Measurements from ENCODE around the gene TSPAN3. TPM values are rescaled to one million over a fixed set of nuclear protein-coding genes. Genes with fewer than 3 reads are reported as not detected.

Gene TSPAN3
- total RNA-seq, 4 donors from 2014 or later: 34.0 to 115 (median 93.0) TPM

DNA sequence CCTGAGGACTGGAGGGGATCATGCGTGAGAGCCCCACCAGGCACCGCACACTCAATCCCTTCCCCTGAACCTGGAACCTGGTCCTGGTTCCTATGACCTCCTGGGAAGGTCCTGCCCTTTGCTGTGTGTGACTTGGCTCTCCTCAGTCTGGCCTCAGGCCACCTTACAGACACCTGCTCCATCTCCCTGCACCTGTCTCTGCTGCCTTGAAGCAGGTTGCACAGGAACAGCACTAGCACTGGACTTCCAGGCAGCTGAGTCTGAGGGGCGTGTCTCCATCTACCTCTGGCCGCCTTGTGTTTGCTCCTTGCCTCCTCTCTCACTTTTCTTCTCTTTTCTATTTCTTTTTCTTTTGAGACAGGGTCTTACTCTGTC lies 60.6 kb downstream of the TSPAN3 start:
- H3K4me1 ChIP-seq: peaks cover 5% of the 10 kb centered on the region
- no peaks in the 10 kb centered on the region for H3K9me3 ChIP-seq
- TF ChIP-seq, protein P1, sequence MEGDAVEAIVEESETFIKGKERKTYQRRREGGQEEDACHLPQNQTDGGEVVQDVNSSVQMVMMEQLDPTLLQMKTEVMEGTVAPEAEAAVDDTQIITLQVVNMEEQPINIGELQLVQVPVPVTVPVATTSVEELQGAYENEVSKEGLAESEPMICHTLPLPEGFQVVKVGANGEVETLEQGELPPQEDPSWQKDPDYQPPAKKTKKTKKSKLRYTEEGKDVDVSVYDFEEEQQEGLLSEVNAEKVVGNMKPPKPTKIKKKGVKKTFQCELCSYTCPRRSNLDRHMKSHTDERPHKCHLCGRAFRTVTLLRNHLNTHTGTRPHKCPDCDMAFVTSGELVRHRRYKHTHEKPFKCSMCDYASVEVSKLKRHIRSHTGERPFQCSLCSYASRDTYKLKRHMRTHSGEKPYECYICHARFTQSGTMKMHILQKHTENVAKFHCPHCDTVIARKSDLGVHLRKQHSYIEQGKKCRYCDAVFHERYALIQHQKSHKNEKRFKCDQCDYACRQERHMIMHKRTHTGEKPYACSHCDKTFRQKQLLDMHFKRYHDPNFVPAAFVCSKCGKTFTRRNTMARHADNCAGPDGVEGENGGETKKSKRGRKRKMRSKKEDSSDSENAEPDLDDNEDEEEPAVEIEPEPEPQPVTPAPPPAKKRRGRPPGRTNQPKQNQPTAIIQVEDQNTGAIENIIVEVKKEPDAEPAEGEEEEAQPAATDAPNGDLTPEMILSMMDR (IDR thresholded peaks at IDR 0.05): no peak
- TF ChIP-seq POLR2AphosphoS5 (IDR thresholded peaks at IDR 0.05) (no peak), EP300 (IDR thresholded peaks at IDR 0.05) (no peak), POLR2A (IDR thresholded peaks at IDR 0.05) (no peak)
- no peaks in the 10 kb centered on the region for H3K27me3 ChIP-seq
- DNase-seq (ENCODE audit: low spot score in 2 of 2): no peak
- H3K27ac ChIP-seq: no peak overlapping the region
- 92% methylated on average over 4 of the region's 4 CpGs for WGBS
- no peaks in the 10 kb centered on the region for H3K36me3 ChIP-seq
- no peak overlapping the region for H3K4me3 ChIP-seq

DNA sequence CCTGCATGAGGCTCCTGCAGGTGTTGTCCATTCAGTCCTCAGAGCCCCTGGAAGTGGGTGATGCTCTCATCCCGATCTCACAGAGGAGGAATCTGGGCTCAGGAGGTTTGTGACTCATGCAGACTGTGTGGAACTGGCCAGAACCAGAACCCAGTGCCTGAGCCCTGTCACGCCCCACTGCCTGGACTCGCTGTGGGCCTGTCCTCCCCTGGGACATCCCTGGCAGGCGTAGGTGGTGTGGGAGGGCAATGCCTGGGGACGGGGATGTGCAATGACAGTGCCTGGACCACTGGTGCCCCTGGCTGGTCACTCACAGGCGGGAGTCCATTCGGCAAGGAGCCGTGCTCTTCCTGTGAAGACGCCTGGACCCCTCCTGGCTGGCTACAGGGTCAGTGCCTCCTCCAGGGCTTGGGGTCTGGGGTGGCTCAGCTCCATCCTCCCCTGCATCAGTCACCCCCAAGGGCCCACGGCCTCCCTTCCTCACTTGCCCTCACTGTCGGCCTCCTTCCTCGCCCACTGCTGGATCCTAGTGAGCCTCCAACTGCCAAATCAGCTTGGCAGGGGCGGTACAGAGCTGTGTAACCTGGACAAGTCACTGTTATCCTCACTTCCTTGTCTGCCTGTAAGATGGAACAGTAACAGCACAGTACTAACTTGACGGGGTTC lies 61.1 kb downstream of the TSPAN3 start:
- DNase-seq (ENCODE audit: low spot score in 2 of 2): no peak
- H3K27ac ChIP-seq: no peak overlapping the region
- no peaks in the 10 kb centered on the region for H3K9me3 ChIP-seq
- peaks cover 5% of the 10 kb centered on the region for H3K4me1 ChIP-seq
- no peaks in the 10 kb centered on the region for H3K27me3 ChIP-seq
- H3K4me3 ChIP-seq: no peak overlapping the region
- H3K36me3 ChIP-seq: no peaks in the 10 kb centered on the region
- WGBS: 81% methylated on average over 10 of the region's 14 CpGs
- TF ChIP-seq POLR2AphosphoS5 (IDR thresholded peaks at IDR 0.05): no peak
- TF ChIP-seq, protein P1 (IDR thresholded peaks at IDR 0.05): no peak

DNA sequence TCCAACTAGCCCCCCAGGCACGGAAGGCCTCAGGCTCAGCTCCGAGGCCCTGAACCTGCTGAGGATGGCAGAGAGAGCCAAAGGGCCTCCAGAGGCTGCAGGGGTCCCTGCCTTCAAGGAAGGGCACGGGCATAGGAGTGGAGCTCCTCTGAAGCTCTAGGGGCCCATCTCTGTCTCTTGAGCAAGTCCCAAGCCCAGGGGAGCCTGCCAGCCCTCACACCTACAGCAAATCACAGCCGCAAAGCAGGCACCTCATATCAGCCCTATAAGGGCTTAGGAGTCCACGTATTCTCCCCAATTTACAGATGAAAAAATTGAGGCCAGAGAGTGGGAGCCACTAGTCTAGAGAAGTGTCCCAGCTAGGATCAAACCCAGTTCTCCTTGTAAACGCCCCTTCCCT lies 61.7 kb downstream of the TSPAN3 start:
- peaks cover 4% of the 10 kb centered on the region for H3K4me1 ChIP-seq
- no peak overlapping the region for H3K4me3 ChIP-seq
- no peaks in the 10 kb centered on the region for H3K27me3 ChIP-seq
- WGBS: 81% methylated on average over 4 of the region's 6 CpGs
- H3K27ac ChIP-seq: no peak overlapping the region
- no peak for DNase-seq (ENCODE audit: low spot score in 2 of 2)
- H3K9me3 ChIP-seq: no peaks in the 10 kb centered on the region
- H3K36me3 ChIP-seq: no peaks in the 10 kb centered on the region
- TF ChIP-seq, protein P1 (IDR thresholded peaks at IDR 0.05): no peak
- no peak for TF ChIP-seq POLR2AphosphoS5 (IDR thresholded peaks at IDR 0.05)

DNA sequence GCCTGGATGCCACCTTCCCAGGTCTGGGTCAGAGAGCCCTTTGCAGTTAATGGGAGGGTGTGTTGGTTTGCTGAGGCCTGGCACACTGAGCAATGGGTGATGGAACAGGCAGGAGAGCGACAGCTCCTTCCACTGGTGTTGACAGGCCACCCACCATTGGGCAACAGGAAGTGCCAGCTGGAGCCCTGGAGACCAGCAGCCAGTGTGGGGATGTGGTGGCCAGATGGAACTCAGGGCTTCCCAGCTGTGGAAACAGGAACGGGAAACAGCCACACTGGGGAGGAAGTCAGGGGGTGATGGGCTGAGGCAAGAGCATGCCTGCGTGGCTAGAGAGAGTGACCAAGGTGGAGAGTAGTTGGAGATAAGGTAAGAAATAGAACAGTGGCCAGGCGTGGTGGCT lies 66.7 kb downstream of the TSPAN3 start:
- DNase-seq (ENCODE audit: low spot score in 2 of 2): no peak
- Histone ChIP-seq H3K27ac (no peak overlapping the region), H3K36me3 (no peaks in the 10 kb centered on the region), H3K4me3 (no peak overlapping the region), H3K4me1 (no peaks in the 10 kb centered on the region), H3K27me3 (no peaks in the 10 kb centered on the region), H3K9me3 (no peaks in the 10 kb centered on the region)
- TF ChIP-seq, protein P1 (IDR thresholded peaks at IDR 0.05): no peak
- peak in 1 of 3 donors; percentile 66 for TF ChIP-seq POLR2AphosphoS5 (IDR thresholded peaks at IDR 0.05)
- WGBS: 44% methylated on average over 3 of the region's 4 CpGs

DNA sequence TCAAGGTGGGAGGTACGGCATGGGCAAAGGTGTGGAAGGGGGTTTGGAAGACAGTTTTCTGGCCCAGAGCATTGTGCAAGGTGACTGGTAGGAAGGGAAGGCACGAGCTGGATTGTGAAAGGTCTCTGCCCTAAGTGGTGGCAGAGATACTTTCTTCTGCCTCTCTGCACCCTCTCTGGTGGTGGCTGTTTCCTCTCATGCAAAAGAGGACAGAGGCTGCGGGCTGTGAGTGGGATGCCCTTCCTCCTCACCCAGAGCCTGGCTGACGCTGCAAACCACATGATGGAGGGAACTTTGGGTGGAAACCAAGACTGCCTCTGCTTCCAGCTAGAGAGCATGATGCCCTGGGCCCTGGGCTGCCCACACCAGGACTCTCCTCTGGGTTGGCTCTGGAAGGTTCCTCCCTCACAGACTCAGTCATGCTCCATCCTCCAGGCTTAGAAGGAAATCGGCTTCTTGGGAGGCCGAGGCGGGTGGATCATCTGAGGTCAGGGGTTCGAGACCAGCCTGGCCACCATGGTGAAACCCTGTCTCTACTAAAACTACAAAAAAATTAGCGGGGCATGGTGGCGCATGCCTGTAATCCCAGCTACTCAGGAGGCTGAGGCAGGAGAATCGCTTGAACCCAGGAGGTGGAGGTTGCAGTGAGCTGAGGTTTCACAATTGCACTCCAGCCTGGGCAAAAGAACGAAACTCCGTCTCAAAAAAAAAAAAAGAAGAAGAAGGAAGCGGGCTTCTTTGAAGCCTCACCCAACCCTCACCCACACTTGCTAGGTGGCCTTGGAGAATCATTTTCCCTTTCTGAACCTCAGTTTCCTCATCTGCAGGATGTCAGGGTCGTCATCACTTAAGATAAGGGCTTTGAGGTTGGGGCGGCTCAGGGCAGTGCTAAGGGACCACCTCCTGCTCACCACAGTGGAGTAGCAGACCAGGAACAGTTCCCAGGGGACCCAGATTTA lies 67.7 kb downstream of the TSPAN3 start:
- 87% methylated on average over 14 of the region's 16 CpGs for WGBS
- TF ChIP-seq POLR2AphosphoS5 (IDR thresholded peaks at IDR 0.05) (no peak), POLR2A (IDR thresholded peaks at IDR 0.05) (no peak), EP300 (IDR thresholded peaks at IDR 0.05) (no peak)
- TF ChIP-seq, protein P1 (IDR thresholded peaks at IDR 0.05): no peak
- H3K4me1 ChIP-seq: no peaks in the 10 kb centered on the region
- no peak overlapping the region for H3K27ac ChIP-seq
- DNase-seq (ENCODE audit: low spot score in 2 of 2): no peak
- no peaks in the 10 kb centered on the region for H3K9me3 ChIP-seq
- no peaks in the 10 kb centered on the region for H3K36me3 ChIP-seq
- no peak overlapping the region for H3K4me3 ChIP-seq
- no peaks in the 10 kb centered on the region for H3K27me3 ChIP-seq
